ENCODE measurements around the gene NANOS2. TPM values are rescaled to one million over a fixed set of nuclear protein-coding genes. Genes with fewer than 3 reads are reported as not detected.
"Not testable (repeated sequence)": the region's sequence is repeated elsewhere in the genome, so short reads cannot be mapped to it uniquely, and the experiment has no call there.

The NANOS2 gene
- polyA plus RNA-seq, 12 donors: not detected

- no peak for DNase-seq
Observed at GRCh38 chr19:45876411-45877197, 38.0 kb downstream of the NANOS2 start.

- DNase-seq: no peak
Observed at GRCh38 chr19:45876161-45876410, 38.5 kb downstream of the NANOS2 start.

DNA sequence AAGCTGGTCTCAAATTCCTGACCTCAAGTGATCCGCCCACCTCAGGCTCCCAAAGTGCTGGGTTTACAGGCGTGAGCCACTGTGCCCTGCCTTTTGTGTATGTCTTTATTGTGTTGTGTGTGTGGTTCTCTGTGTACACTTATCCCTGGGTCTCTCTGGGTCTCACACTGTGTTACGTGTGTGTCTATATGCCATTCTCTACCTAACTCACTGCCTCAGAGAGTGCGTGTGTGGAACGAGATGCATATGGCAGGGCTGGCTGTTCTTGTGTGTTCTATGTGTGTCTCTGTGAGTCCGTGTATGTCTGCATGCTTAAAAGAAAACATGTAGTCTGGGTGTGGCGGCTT, 40.0 kb downstream of the NANOS2 start:
- DNase-seq: no peak

DNA sequence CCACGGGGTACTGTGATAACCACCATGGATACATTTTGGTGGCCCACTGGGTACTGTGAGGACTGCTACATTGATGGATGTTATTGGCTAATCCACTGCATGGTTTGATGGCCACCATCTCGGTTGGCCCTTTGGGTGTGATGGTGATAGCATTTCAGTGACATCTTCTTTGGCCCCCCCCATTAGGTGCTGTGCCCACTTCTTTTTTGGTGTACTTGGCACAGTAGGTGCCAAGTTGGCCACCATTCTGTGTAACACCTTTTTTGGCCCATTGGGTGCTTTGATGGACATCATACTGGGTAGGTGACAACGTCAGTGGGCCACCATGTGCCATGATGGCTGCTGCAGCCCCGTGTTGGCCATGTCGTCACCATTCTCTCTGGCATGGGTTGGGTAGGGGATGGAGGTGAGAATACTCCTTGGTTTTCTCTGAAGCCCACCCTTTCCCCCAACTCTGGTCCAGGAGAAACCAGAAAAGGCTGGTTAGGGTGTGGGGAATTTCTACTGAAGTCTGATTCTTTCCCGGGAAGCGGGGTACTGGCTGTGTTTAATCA, 41.3 kb downstream of the NANOS2 start:
- no peak for DNase-seq

DNA sequence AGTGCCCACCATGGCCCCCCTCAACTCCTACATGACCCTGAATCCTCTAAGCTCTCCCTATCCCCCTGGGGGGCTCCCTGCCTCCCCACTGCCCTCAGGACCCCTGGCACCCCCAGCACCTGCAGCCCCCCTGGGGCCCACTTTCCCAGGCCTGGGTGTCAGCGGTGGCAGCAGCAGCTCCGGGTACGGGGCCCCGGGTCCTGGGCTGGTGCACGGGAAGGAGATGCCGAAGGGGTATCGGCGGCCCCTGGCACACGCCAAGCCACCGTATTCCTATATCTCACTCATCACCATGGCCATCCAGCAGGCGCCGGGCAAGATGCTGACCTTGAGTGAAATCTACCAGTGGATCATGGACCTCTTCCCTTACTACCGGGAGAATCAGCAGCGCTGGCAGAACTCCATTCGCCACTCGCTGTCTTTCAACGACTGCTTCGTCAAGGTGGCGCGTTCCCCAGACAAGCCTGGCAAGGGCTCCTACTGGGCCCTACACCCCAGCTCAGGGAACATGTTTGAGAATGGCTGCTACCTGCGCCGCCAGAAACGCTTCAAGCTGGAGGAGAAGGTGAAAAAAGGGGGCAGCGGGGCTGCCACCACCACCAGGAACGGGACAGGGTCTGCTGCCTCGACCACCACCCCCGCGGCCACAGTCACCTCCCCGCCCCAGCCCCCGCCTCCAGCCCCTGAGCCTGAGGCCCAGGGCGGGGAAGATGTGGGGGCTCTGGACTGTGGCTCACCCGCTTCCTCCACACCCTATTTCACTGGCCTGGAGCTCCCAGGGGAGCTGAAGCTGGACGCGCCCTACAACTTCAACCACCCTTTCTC, 42.3 kb downstream of the NANOS2 start:
- no peak for DNase-seq

DNA sequence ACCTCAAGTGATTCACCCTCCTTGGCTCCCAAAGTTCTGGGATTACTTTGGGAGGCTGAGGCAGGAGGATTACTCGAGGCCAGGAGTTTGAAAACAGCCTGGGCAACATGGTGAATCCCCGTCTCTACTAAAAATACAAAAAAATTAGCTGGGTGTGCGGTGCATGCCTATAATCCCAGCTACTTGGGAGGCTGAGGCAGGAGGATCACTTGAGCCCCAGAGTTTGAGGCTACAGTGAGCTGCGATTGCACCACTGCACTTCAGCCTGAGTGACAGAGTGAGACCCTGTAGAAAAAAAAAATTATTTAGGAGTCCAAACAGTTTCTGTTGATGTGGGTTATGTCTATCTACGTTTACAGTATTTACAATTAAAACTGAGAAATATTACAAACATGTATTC, 43.8 kb downstream of the NANOS2 start:
- no peak for DNase-seq

GRCh38 chr19:45867241-45867640, 47.3 kb downstream of the NANOS2 start:
- DNase-seq: not testable (repeated sequence)

DNA sequence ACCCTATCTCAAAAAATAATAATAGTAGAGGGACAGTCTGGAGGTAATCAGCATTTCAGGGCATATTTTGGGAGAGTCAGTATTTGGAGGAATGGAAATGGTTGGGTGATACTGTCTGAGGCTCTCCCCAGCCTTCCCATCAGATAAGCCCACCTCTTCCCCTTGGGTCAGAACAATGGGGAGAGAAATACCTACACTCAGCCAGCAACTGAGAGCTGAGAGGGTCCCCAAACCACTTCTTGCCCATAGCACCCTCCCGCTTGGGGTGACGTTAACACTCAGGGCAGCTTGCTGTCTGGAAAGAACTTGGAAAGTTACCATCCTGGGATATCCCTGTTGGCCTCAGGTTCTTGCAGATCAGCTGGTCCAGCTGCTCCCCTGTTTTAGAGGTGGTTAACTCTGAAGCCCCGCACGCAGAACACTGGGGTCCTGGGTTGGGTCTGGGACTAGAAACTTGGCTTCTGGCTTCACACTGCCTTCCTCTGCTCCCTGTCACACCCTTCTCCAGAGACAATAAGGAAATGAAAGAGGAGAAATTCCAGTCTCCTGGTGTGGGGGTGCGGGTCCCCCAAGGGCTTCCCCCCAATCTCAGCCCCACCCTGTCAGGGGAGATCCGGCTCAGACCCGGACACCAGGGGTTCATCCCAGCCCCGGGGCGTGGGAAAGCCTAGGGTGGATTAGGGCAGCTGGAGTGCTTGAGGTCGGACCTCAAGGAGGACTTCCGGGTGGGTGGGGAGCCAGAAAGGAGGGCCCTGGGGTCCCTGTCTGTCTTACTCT, 48.0 kb downstream of the NANOS2 start:
- DNase-seq: no peak

GRCh38 chr19:45865269-45865948, 49.2 kb downstream of the NANOS2 start:
- no peak for DNase-seq

GRCh38 chr19:45864629-45865082, 49.9 kb downstream of the NANOS2 start:
- no peak for DNase-seq

DNA sequence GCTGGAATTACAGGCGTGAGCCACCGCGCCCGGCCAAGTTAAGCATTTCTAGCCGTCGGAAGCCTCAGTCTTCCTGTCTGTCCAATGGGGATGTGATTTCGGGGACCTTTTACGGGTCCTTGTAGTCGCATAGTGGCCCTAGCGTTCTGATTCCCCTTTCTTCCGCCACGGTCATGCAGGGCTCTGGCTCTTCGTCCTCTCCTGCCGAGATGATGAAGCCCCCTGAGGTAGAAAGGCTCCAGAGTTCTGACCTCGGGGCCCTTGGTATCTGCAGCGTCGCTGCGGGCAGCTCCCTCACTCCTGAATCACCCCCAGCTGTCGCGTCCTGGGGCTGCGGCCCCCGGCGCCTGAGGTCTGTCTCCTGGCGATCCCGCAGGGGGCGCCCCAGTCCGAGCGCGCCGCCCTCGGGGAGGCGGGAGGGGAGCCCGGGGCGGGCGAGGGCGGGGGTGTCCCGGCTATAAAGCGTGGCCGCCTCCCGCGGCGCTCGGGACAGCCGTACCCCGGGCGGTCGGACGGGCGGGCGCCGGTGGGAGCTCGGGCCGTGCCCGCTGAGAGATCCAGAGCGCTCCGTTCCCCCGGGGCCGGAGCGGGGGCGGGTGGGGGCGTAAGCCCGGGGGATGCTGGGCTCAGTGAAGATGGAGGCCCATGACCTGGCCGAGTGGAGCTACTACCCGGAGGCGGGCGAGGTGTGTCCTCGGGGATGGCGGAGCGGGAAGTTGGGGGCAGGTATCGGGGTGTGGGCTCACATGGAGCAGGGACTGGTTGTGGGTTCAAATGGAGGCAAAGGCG, 50.5 kb downstream of the NANOS2 start, which contains the start of gene FOXA3:
FOXA3 (plus strand) TSS at position 487 of the 789 bp plus-strand sequence; CDS start at position 618, 131 bp downstream.
- no peak for DNase-seq

GRCh38 chr19:45863335-45863839, 51.2 kb downstream of the NANOS2 start:
- no peak for DNase-seq

Other genes starting within 250 kb of the NANOS2 start
- 1 to 10 TPM in 2 of 12 donors, under 1 TPM in 6, not detected in 4; 0.17 to 1.4 (median 0.42) TPM for gene GIPR, start 246.6 kb downstream of the NANOS2 start, polyA plus RNA-seq (ENCODE audit: insufficient read length in 12 of 12)
- gene SNRPD2, start 222.8 kb downstream of the NANOS2 start, polyA plus RNA-seq (ENCODE audit: insufficient read length in 12 of 12): 100 to 1,000 TPM in 11 of 12 donors, not detected in 1; 157 to 300 (median 239) TPM
- 1 to 10 TPM in 10 of 12 donors, not detected in 2; 2.6 to 5.9 (median 4.0) TPM for gene QPCTL, start 222.1 kb downstream of the NANOS2 start, polyA plus RNA-seq (ENCODE audit: insufficient read length in 12 of 12)
- 10 to 100 TPM in 8 of 12 donors, 1 to 10 TPM in 3, not detected in 1; 8.3 to 31.5 (median 13.2) TPM for gene FBXO46, start 183.9 kb downstream of the NANOS2 start, polyA plus RNA-seq (ENCODE audit: insufficient read length in 12 of 12)
- gene MEIOSIN, start 181.3 kb downstream of the NANOS2 start, polyA plus RNA-seq (ENCODE audit: insufficient read length in 12 of 12): not detected
- gene SIX5, start 145.5 kb downstream of the NANOS2 start, polyA plus RNA-seq (ENCODE audit: insufficient read length in 12 of 12): 10 to 100 TPM in 11 of 12 donors, not detected in 1; 10.5 to 46.5 (median 15.5) TPM
- gene DMPK, start 132.3 kb downstream of the NANOS2 start, polyA plus RNA-seq (ENCODE audit: insufficient read length in 12 of 12): 100 to 1,000 TPM in 11 of 12 donors, not detected in 1; 161 to 353 (median 263) TPM
- gene DMWD, start 121.9 kb downstream of the NANOS2 start, polyA plus RNA-seq (ENCODE audit: insufficient read length in 12 of 12): 100 to 1,000 TPM in 1 of 12 donors, 10 to 100 TPM in 11; 28.6 to 389 (median 43.8) TPM
- gene RSPH6A, start 99.5 kb downstream of the NANOS2 start, polyA plus RNA-seq (ENCODE audit: insufficient read length in 12 of 12): not detected
- 10 to 100 TPM in 11 of 12 donors, not detected in 1; 28.4 to 63.7 (median 36.7) TPM for gene SYMPK, start 51.6 kb downstream of the NANOS2 start, polyA plus RNA-seq (ENCODE audit: insufficient read length in 12 of 12)
- not detected for gene FOXA3, start 50.5 kb downstream of the NANOS2 start, polyA plus RNA-seq (ENCODE audit: insufficient read length in 12 of 12)
- gene IRF2BP1, start 28.6 kb downstream of the NANOS2 start, polyA plus RNA-seq (ENCODE audit: insufficient read length in 12 of 12): 10 to 100 TPM in 10 of 12 donors, 1 to 10 TPM in 1, not detected in 1; 8.9 to 27.3 (median 12.8) TPM
- gene MYPOP, start 12.2 kb downstream of the NANOS2 start, polyA plus RNA-seq (ENCODE audit: insufficient read length in 12 of 12): 1 to 10 TPM in 11 of 12 donors, not detected in 1; 2.2 to 7.6 (median 3.7) TPM
- 1 to 10 TPM in 11 of 12 donors, not detected in 1; 2.8 to 4.8 (median 3.7) TPM for gene NOVA2, start 59.1 kb upstream of the NANOS2 start, polyA plus RNA-seq (ENCODE audit: insufficient read length in 12 of 12)
- gene CCDC61, start 80.7 kb upstream of the NANOS2 start, polyA plus RNA-seq (ENCODE audit: insufficient read length in 12 of 12): 10 to 100 TPM in 1 of 12 donors, 1 to 10 TPM in 10, not detected in 1; 4.5 to 12.3 (median 5.6) TPM
- 1 to 10 TPM in 1 of 12 donors, under 1 TPM in 6, not detected in 5; 0.28 to 4.1 (median 0.62) TPM for gene PGLYRP1, start 108.3 kb upstream of the NANOS2 start, polyA plus RNA-seq (ENCODE audit: insufficient read length in 12 of 12)
- 1 to 10 TPM in 10 of 12 donors, not detected in 2; 1.4 to 8.9 (median 5.1) TPM for gene IGFL4, start 126.2 kb upstream of the NANOS2 start, polyA plus RNA-seq (ENCODE audit: insufficient read length in 12 of 12)
- not detected for gene IGFL3, start 209.9 kb upstream of the NANOS2 start, polyA plus RNA-seq (ENCODE audit: insufficient read length in 12 of 12)
- gene IGFL2, start 233.5 kb upstream of the NANOS2 start, polyA plus RNA-seq (ENCODE audit: insufficient read length in 12 of 12): 10 to 100 TPM in 2 of 12 donors, 1 to 10 TPM in 1, under 1 TPM in 2, not detected in 7; 0.46 to 27.1 (median 9.4) TPM